Right atrium auricular region (tissue), 2 donors: ENCODE data around the gene ULK4. TPM values are rescaled to one million over a fixed set of nuclear protein-coding genes. Genes with fewer than 3 reads are reported as not detected.

ENCODE experiments used
- DNase-seq: peaks from one replicate; pipeline ENCODE4 v3.0.0-alpha.2; 2019; ENCODE audit warnings: low spot score
- H3K27ac ChIP-seq, 2 donors: fragments of 200-600 bp; sonication (generic); 1 replicate in 1 of 2; 2 replicates in 1 of 2; pipeline ENCODE4 v1.5.1; 2016 to 2019
- H3K27me3 ChIP-seq, 2 donors: fragments of 200-600 bp; sonication (generic); one replicate each; pipeline versions ENCODE4 v1.5.1 to v1.6.0; 2017 to 2019
- H3K36me3 ChIP-seq: fragments of 200-600 bp; sonication (generic); one replicate; pipeline ENCODE4 v1.5.1; 2016
- H3K4me1 ChIP-seq, 2 donors: fragments of 200-600 bp; sonication (generic); one replicate each; pipeline versions ENCODE4 v1.5.1 to v1.6.0; 2017 to 2019
- H3K4me3 ChIP-seq, 2 donors: fragments of 200-600 bp; sonication (generic); 1 replicate in 1 of 2; 2 replicates in 1 of 2; pipeline ENCODE4 v1.5.1; 2017 to 2019; ENCODE audit warnings: mild to moderate bottlenecking in 1 of 2, moderate library complexity in 1 of 2
- H3K9me3 ChIP-seq, 2 donors: fragments of 200-600 bp; sonication (generic); one replicate each; pipeline ENCODE4 v1.5.1; 2019
- CTCF ChIP-seq, 2 donors: fragments of 200-600 bp; sonication (generic); IDR thresholded peaks; one replicate each; pipeline ENCODE4 v1.5.1; 2019; ENCODE audit warnings: antibody characterized with exemption in 2 of 2
- total RNA-seq, 2 donors: library from RNA; depleted of rRNA; stranded (reverse); fragments of >200 nt; gene quantifications; one replicate each; pipeline ENCODE4 v1.1.0, GENCODE V29; 2016

Gene ULK4
- total RNA-seq, 2 donors from 2014 or later: 7.1 to 10.1 TPM

- Histone ChIP-seq H3K9me3 (no peaks in the 10 kb centered on the region), H3K27ac (no peak overlapping the region), H3K4me3 (no peak overlapping the region), H3K27me3 (no peaks in the 10 kb centered on the region), H3K4me1 (peaks cover 0 to 17% of the 10 kb centered on the region in 2 donors), H3K36me3 (peaks cover 45% of the 10 kb centered on the region)
- no peak for DNase-seq
- TF ChIP-seq CTCF (IDR thresholded peaks at IDR 0.05): no peak
These were observed 718.7 kb downstream of the ULK4 start for GRCh38 chr3:41243183-41243582.

- H3K9me3 ChIP-seq: no peaks in the 10 kb centered on the region
- H3K27ac ChIP-seq: no peak overlapping the region
- DNase-seq: no peak
- H3K27me3 ChIP-seq: no peaks in the 10 kb centered on the region
- H3K4me1 ChIP-seq: peaks cover 0 to 7% of the 10 kb centered on the region in 2 donors
- TF ChIP-seq CTCF (IDR thresholded peaks at IDR 0.05): no peak
- H3K4me3 ChIP-seq: no peak overlapping the region
- H3K36me3 ChIP-seq: peaks cover 56% of the 10 kb centered on the region
These were observed 719.9 kb downstream of the ULK4 start for GRCh38 chr3:41241800-41242571.

- no peak for TF ChIP-seq CTCF (IDR thresholded peaks at IDR 0.05)
- H3K27me3 ChIP-seq: no peaks in the 10 kb centered on the region
- H3K27ac ChIP-seq: no peak overlapping the region
- H3K4me1 ChIP-seq: no peaks in the 10 kb centered on the region
- peaks cover 65% of the 10 kb centered on the region for H3K36me3 ChIP-seq
- H3K9me3 ChIP-seq: no peaks in the 10 kb centered on the region
- no peak overlapping the region for H3K4me3 ChIP-seq
- DNase-seq: no peak
These were observed 720.7 kb downstream of the ULK4 start for GRCh38 chr3:41241161-41241560.

GRCh38 chr3:41239587-41239986, 722.3 kb downstream of the ULK4 start:
- H3K27me3 ChIP-seq: no peaks in the 10 kb centered on the region
- no peak for DNase-seq
- H3K36me3 ChIP-seq: peaks cover 69% of the 10 kb centered on the region
- H3K4me1 ChIP-seq: no peaks in the 10 kb centered on the region
- H3K4me3 ChIP-seq: no peak overlapping the region
- H3K27ac ChIP-seq: no peak overlapping the region
- no peak for TF ChIP-seq CTCF (IDR thresholded peaks at IDR 0.05)
- H3K9me3 ChIP-seq: no peaks in the 10 kb centered on the region

- Histone ChIP-seq H3K27me3 (no peaks in the 10 kb centered on the region), H3K9me3 (no peaks in the 10 kb centered on the region), H3K36me3 (peaks cover 86% of the 10 kb centered on the region), H3K4me1 (no peaks in the 10 kb centered on the region), H3K4me3 (no peak overlapping the region), H3K27ac (no peak overlapping the region)
- no peak for DNase-seq
- no peak for TF ChIP-seq CTCF (IDR thresholded peaks at IDR 0.05)
These were observed 724.0 kb downstream of the ULK4 start for GRCh38 chr3:41237907-41238306.

- no peak for TF ChIP-seq CTCF (IDR thresholded peaks at IDR 0.05)
- Histone ChIP-seq H3K4me3 (no peak overlapping the region), H3K27me3 (no peaks in the 10 kb centered on the region), H3K36me3 (peaks cover 92% of the 10 kb centered on the region), H3K27ac (no peak overlapping the region), H3K4me1 (no peaks in the 10 kb centered on the region), H3K9me3 (no peaks in the 10 kb centered on the region)
- no peak for DNase-seq
These were observed 725.7 kb downstream of the ULK4 start for GRCh38 chr3:41236228-41236627.
